GM19035 (cell line): ENCODE results near the gene WARS2.

ENCODE experiments used
- ATAC-seq: cut with Tn5 transposase; IDR thresholded peaks from one replicate; pipeline ENCODE4 v1.9.1; 2021; ENCODE audit not compliant: unreplicated experiment

The WARS2 gene

DNA sequence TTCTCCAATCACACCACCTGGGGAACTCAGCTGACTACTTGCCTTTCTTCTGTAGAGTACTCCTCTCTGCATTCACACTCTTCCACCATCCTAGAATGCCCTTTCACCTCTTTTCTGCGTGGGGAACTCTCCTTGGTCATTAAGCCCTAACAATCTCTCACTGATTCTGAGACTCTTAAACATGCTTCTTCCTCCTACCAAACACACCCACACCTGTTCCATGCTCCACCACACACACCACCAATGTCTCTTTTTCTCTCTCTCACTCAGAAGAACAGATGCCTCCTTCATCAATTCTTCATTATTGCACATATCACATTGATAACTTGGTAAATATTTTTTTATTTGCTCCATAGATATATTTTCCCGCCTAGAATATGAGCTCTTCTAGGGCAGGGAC lies 53.6 kb downstream of the WARS2 start:
- ATAC-seq = no peak

DNA sequence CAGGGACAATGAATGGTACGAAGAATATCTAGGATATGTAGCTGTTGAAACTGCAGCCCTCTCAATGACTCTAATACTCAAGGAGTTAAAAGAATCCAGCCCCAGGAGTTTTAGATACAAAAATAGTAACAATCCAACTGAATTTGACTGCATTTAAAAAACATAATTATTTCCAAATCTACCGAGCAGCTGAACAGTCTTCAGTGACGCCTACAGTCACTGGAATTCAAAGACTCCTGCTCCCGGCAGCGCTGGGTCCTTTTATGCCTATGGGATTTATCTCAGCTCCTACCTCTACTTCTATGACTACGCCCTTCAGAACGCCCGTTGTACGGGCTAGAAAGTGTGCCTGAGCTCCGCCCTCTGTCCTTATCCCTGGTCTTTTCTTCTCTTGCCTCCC lies 55.7 kb downstream of the WARS2 start:
- no peak for ATAC-seq

DNA sequence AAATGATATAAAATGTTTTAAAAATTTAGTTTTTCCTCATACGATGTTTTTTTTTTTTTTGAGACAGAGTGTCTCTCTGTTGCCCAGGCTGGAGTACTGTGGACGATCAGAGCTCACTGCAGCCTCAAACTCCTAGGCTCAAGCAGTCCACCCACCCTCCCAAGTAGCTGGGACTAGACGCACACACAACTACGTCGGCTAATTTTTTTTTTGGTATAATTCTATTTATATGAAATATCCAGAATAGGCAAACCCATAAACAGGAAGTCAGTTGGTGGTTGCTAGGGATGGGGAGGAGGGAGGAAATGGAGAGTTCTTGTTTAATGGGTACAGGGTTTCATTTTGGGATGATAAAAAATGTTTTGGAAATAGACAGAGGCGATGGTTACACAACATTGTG lies 56.5 kb downstream of the WARS2 start:
- no peak for ATAC-seq

DNA sequence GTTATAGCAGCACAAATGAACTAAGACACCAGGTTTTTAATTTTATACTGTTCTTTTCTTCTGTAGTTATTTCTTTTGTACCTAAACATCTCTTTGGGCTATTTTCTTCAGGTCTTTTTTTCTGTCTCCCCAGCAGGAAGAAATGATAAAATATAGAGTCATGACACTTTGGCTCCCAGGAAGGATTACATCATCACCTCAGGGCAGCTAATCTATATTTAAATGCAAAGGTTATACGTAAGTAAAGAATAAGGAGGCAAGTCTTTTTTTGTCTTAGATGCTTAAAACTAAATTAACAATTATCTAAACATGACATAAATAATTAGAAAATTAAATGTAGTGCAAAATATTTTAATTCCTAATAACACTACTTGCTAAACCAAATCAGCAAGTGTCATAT lies 57.0 kb downstream of the WARS2 start:
- ATAC-seq = no peak

DNA sequence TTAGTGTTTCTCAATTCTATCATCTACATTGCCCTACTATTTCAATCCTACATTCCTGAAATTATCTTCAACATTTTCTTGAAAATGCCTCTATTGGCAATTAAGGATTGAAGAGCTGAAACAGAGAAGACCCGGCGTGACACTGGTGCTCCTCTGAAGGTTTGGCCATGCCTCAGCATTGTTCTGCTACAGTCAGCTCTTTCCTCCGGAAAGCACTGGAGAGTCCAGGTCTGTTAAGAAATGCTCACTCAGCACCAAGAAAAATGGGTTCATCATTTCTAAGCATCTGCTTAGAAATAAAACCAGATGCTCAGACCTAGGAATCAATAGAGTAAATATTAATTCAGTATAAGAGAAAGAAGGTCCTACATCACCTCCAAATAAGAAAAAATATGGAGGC lies 58.8 kb downstream of the WARS2 start:
- no peak for ATAC-seq

DNA sequence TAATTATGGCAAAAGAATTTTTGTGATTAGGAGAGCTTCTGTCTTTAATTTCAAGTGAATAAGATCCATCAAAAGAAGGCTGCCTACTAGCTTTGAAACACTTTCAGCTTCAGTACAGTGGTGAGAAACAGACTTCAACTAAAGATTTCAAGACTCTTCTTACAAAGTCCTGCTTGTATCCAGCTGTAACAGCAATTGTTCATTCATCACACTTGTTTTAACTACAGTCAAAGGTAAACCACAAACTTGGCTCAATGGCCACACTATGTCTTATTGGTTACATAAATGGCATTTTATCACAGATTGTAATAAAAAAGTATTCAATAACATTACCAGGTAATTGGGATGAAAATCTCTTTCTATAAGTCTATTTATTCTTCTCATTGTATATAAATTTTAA lies 59.2 kb downstream of the WARS2 start:
- ATAC-seq = no peak

DNA sequence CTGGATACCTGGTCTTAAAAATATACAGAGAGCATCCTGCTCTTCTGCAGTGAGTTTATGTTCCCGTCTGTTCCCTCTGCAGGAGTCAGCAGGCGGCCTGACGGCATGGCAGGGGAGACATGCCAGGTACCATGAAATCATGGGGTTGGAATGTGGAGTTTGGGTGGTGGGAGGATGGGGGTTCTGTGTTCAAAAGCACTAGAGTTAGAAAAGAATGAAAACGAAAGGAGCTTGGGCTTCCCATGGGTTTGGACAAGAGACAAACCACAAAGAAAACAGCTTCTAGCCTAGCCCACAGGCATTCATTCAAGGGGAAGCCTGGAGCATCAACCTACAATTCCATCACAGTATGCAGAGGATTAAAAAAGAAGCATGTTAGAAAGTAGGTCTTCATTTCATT lies 59.9 kb downstream of the WARS2 start:
- ATAC-seq = no peak

DNA sequence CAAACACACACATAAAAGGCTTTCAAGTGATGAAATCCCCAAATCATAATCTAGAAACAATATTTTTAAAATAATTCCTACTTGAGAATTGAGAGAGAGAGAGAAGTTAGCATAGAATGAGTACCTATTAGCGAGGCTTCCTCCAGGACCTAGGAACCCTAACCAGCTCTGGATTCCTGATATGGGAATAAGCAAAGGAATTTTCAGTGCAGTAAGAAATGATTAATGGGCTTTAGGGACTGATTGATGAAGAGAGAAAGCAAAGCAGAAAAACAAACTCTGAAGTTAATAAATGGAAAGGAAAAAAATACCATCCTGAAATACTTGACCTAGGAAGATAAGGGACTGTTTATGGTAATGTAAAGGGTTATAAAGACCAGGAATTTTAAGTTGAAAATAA lies 60.6 kb downstream of the WARS2 start:
- ATAC-seq = no peak

DNA sequence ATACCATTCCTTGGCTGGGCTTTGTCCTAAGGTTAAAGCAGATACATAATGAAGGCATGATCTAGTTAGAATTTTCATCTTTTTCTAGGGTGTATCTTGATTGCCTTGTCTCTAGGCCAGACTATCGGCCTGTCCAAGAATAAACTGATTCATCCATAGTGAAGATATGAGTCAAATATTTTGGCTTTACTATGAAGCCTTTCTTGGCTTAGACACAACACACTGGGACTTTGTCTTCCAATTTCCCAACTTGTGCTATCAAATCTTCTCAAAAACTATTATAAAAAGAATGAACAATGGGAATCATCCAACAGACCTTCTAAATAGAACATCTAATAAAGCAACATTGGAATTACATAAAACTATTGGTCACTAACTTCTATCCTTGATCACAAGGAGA lies 64.8 kb downstream of the WARS2 start:
- ATAC-seq = no peak

DNA sequence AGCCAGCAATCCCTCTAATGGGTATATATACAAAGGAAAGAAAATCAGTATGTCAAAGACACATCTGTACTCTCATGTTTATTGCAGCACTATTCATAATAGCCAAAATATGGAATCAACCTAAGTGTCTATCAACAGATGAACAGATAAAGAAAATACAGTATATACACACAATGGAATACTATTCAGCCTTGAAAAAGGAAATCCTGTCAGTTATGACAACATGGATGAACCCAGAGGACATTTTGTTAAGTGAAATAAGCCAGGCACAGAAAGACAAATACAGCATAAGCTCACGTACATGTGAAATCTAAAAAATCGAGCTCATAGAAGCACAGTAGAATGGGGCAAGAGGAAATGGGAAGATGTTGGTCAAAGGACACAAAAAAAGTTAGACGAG lies 69.1 kb downstream of the WARS2 start:
- no peak for ATAC-seq

DNA sequence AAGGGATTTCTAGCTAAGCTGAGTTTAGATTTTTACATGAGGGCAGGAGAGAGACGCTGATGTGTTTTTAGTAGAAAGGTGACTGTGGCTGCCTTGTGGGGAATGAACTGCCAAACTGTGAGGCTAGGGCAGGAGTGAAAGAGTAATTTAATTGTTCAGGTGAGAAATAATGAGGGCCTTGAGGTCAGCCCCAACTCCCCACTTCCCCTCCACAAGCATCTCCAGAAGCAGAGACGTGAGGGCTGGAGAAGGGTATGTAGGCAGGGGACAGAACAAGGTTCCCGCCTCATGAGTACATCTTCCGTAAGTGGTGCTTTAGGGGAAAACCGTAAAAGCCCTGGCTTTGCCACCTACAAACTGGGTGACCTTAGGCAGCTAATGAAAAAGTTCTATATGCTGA lies 70.8 kb downstream of the WARS2 start:
- ATAC-seq = no peak

DNA sequence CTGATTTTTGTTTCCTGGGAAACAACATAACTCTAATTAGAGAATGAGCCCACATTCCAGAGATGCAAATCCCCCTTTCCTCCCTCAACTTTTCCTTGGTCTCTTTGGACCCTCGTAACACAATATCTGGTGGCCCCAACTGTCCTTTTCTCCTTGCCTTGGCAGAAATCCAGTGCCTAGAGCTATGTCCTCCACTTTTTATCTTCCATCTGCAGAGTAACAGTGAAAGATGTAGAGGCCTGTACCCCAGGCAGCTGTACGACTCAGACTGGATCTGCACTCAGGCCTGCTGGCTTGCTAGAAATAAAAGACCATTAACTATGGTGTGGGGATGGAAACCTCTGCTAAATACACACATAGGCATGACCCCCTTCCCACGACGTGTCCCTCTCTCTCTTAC lies 72.0 kb downstream of the WARS2 start:
- ATAC-seq = no peak

DNA sequence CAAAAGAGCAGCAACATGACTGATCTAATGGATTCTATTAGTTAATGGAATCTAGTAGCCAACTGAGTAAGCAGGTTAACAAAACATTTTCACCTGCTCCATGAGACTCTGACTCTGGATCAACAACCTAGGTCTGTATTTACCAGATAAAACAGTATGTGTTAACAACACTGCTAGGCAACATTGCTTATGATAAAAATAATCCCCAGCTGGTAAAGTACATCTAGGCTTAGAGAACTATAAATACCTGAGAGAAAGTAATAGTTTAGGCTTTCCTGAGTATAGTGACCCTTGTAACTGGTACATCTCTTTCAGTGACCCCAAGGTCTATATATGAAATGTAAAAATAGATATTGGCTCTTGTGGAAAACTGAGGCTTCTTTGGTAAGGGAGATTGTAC lies 78.8 kb downstream of the WARS2 start:
- no peak for ATAC-seq

DNA sequence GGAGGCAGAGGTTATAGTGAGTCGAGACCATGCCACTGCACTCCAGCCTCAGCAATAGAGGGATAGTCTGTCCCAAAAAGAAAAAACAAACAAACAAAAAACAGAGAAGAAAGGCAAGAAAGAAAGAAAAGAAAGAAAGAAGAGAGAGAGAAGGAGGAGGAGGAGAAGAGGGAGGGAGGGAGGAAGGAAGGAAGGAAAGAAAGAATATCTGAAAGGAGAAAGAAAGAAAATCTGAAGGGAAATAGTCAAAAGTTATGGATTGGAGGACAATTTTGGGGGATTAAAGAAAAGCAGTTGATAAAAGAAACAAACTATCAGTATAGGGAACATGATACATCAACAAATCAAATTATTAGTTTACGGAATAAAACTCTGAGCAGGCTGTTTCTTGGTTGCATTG lies 84.9 kb downstream of the WARS2 start:
- ATAC-seq = no peak

DNA sequence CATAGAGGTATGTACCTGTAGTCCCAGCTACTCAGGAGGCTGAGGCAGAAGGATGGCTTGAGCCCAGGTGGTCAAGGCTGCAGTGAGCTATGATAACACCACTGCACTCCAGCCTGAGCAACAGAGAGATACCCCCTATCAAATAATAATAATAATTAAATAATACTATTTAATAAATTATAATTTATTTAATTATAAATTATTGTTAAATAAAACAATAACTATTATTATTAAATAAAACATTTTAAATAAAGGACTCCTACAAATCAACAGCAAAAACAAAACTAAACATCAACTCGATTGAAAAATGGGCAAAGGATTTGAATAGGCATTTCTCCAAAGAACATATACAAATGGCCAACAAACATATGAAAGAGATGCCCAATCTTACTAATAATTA lies 86.5 kb downstream of the WARS2 start:
- no peak for ATAC-seq

DNA sequence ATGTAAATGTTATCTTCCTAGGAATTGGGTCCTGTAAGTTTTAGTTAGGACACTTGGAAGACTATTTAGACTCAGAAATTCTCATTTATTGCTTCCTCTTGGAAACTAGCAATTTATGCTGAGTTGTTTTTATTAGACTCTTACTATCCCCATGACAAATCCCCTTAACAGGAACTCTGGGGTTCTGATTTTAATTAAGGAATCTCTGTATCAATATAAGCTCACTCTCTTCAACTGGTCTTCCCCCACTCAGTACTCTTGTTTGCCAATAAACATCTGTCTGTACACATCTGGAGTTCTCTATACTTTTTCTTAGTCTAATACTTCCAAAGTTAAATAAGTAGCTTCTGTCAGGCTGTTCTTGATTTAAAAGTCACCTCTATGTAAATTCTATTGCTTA lies 88.2 kb downstream of the WARS2 start:
- ATAC-seq = no peak

DNA sequence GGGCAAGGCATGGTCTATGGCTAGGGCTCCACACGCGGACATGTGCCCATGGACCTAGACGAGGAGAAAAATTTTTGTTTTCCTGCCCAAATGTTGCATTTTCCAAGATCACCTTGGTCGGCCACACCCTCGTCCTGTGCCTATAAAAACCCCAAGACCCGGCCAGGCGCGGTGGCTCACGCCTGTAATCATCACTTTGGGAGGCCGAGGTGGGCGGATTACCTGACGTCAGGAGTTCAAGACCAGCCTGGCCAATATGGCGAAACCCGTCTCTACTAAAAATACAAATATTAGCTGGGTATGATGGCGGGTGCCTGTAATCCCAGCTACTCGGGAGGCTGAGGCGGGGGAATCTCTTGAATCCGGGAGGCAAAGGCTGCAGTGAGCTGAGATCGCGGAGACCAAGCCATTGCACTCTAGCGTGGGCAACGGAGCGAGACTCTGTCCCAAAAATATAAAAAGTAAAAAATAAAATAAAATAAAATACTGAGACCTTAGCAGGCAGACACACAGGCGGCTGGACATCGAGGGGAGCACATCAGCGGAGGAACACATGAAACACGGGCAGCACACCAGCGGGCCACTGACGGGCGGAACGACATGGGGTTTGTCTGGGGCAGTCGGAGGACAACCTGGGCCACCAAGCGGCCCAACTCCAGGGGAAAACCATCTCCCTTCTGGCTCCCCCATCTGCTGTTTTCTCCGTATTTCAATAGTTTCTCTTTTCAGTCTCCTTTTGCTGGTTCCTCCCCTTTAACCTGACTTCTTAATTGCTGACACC lies 91.6 kb downstream of the WARS2 start:
- no peak for ATAC-seq

DNA sequence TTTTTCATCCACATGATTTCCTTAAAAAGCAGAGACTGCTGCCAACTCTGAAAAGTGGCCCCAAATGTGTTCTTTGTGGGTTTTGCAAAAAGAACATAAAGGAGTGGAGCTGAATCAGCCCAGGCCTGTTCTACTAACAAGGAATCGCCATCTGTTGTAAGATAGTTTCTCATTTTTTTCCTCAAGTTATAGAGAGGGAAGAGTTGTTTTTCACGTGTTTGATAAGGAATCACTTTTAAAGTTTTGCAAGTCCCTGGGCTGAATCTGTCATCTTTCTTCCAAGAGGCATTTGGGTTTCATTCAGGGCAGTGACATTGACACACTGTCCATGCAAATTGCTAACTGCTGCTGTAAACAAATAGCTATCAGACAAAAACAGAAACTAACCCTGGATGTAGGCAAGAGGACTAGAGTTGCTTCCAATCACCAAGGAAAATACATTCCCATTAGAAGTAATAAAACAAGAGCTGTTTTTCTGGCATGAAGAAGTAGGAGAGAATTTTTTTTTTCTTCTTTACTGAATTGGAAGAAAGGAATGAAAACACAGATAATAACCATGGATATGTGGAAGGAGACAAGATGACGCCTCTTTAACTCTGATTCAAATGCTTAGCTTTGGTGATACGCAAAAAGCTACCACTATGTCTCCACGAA lies 93.5 kb downstream of the WARS2 start:
- ATAC-seq = no peak

DNA sequence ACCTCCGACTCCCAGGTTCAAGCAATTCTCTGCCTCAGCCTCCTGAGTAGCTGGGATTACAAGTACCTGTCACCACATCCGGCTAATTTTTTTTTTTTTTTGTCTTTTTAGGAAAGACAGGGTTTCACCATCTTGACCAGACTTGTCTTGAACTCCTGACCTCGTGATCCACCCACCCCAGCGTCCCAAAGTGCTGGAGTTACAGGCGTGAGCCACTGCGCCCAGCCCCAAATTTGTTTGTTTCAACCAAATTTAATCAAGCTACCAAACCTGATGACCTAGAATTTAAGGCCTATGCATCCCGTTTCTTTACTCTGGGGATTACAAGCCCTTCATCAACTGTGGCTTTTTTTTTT lies 94.0 kb downstream of the WARS2 start:
- ATAC-seq = no peak

DNA sequence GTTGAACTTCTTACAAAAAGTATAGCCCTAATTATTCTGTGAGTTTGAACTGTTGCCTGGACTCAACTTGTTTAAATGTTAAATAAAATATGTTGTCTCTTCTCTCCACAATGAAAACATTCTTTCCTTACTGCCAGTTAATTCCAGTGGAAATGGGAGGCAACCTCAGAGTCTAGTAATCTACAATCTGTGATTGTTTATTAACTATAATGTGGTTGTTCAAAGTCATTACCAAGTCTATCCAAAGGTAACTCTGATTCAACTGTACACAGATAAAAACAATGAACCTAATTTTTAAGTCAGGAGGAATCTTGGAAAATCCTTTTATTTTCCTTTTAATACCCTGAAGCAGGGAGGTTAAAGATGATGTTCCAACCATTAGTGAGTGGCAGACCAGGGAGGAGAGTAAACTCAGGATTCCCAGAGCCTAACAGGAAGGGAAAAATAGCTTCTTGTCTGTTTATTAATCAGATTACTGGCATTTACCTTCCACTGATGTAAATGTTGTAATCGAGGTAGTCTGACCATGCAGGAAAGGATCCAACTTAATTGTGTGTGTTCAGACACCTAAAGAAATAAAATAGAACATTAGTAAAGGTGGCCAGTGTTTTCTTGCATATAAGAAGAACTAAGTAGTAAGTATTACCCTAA lies 95.2 kb downstream of the WARS2 start:
- no peak for ATAC-seq

DNA sequence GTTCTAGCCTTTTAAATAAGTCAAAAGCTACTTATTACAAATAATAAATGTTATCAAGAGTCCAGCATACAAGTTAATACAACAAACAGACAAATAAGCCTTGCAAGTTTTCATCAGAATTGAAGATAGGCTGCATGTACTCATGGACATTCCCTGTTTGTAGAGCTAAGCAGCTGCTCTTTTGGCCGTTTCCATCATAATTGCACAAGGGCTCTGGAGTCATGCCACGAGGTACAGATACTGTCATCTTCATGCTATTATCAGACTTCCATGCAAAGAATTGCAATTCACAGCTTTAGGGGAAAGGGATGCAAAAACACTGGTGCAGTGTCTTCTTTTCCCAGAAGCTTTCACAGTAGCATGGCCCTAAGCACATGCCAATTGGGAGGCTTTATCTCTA lies 99.5 kb downstream of the WARS2 start:
- no peak for ATAC-seq

DNA sequence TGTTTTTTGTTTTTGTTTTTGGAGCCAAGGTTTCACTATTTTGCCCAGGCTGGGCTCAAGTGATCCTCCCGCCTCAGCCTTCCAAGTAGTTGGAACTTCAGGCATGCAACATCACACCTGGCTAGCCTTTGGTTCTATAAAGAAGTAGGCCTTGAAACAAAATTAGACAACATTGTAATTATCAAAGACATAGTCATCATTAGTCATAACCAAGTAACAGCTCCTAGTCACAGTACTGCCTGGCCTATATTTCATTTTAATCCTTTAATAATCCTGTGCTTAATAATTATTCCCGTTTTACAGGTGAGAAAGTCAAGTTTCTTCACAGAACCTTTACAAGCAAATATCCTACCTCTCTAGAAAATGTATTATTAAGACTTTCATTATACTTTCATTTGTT lies 100.0 kb downstream of the WARS2 start:
- ATAC-seq = no peak

DNA sequence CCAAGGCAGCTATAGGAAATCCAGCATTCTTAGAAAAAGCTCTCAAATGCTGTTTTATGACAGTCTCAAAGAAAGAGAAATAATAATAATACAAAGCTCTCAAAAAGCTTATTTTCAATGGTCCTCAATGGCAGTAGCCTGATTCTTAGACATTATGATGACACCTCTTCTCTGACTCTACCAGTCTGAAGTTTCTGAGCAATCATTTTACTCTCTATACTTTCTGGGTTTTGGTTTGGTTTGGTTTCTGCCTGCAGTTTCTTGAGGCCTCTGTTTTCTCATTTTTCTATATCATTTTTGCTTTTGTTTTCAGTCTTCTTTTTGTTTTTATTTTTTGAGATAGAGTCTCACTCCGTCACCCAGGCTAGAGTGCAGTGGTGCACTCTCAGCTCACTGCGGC lies 102.1 kb downstream of the WARS2 start:
- no peak for ATAC-seq
